Activated B cell treated with CpG ODN at 0.5 μM for 24 hours (primary cell): ENCODE results near the gene PDE4A. TPM values are rescaled to one million over a fixed set of nuclear protein-coding genes. Genes with fewer than 3 reads are reported as not detected.

Source experiments
- ATAC-seq: fragments of 200-7000 bp; cut with Tn5 transposase; one replicate; pipeline ENCODE4 v1.10.0; 2021; ENCODE audit warnings: low read depth, mild to moderate bottlenecking, moderate library complexity
- CTCF ChIA-PET: fragments of 350-600 bp; sonication (Branson Sonifier 250); formaldehyde crosslinking; loops from one replicate; lab custom pipeline; 2021; ENCODE audit warnings: antibody characterized with exemption; lab: Charles Lee
- POLR2A ChIA-PET: fragments of 350-600 bp; sonication (Branson Sonifier 250); formaldehyde crosslinking; loops from one replicate; lab custom pipeline; 2021; ENCODE audit warnings: antibody characterized with exemption; lab: Charles Lee
- DNase-seq: peaks from one replicate; pipeline ENCODE4 v3.0.0; 2022
- H3K27ac Mint-ChIP-seq: one replicate; pipeline ENCODE4 v1.8.0; 2020; ENCODE audit warnings: mixed read lengths
- H3K27me3 Mint-ChIP-seq: one replicate; pipeline ENCODE4 v1.8.0; 2021; ENCODE audit warnings: mixed read lengths
- H3K36me3 Mint-ChIP-seq: one replicate; pipeline ENCODE4 v1.8.0; 2021; ENCODE audit warnings: low read depth, mixed read lengths
- H3K4me1 Mint-ChIP-seq: one replicate; pipeline ENCODE4 v1.8.0; 2021; ENCODE audit warnings: mixed read lengths
- H3K4me3 Mint-ChIP-seq: one replicate; pipeline ENCODE4 v1.8.0; 2020; ENCODE audit warnings: mild to moderate bottlenecking, mixed read lengths
- H3K9me3 Mint-ChIP-seq: one replicate; pipeline ENCODE4 v1.8.0; 2020; ENCODE audit warnings: mixed read lengths
- intact Hi-C: fragments of 100-400 bp; cut with micrococcal nuclease; formaldehyde crosslinking; loops from one replicate; pipeline ENCODE4 v1.15.1; 2024
- total RNA-seq: library from RNA; stranded (reverse); gene quantifications from 2 replicates; pipeline ENCODE4 v1.2.3, GENCODE V29; 2022
- TF ChIP-seq, protein P1 (sequence below): fragments of 200-600 bp; IDR thresholded peaks from one replicate; pipeline ENCODE4 v1.8.0; 2022; ENCODE audit warnings: antibody characterized with exemption, mild to moderate bottlenecking

The PDE4A gene
- total RNA-seq, 1 donor from 2014 or later: 8.6 TPM

DNA sequence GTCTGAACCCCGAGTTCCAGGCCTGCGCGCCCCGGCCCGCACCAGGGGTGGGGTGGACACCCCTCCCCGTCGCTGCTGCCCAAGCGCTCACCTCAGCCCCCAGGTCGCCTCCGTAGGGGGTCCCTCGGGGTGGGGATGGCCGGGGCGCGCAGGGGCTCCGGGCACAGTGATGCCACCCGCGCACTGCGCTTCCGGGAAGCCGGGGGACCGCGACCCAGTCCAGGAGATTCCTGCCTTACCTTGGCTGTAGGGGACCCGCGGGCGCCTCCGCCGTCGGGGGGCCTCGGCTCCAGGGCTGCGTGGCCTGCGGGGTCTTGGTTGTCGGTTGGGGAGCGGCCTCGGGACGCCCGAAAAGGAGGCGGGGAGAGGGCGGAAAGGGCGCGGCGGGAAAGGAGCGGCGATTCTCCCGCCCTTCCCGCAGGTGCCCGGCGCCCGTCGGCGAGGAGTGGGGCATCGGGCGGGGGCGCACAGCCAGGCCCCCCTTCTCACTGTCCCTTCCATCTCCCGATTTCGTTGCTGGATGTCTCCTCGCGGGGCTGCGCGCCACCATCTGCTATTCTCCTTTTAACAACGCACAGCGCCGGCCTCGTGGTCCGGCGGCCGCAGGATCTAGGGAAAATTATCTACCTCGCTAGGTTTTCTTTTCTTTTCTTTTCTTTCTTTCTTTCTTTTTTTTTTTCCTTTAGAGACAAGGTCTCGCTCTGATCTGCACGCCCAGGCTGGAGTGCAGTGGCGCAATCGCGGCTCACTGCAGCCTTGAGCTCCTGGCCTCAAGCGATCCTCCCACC is 82.9 kb downstream of the PDE4A start, which contains the start of gene KEAP1:
Gene KEAP1 (minus strand): TSS at position 355 of the 788 bp plus-strand sequence. CDS start 3,323 bp downstream, outside the sequence.
- Mint-ChIP-seq H3K4me1 (peaks cover 23% of the 10 kb centered on the region), H3K36me3 (peaks cover 19% of the 10 kb centered on the region), H3K27ac (peak within 1 kb of the TSS; percentile 91), H3K4me3 (peak within 1 kb of the TSS; percentile 87), H3K27me3 (no peaks in the 10 kb centered on the region), H3K9me3 (no peaks in the 10 kb centered on the region)
- intact Hi-C loops: loop anchor here (2.0 to 5.0 kb wide), 2 partner anchors 20 to 81 kb away; partner anchors contain the start of gene PDE4A
- ATAC-seq (peak; percentile 18), DNase-seq (no peak)
- POLR2A ChIA-PET: interaction anchor here (0.6 to 1.6 kb wide), 20 partner anchors 9 to 1073 kb away, joined by 3 to 6 read pairs (median 4); partner anchors contain the start of genes CDC37, KRI1 and QTRT1
- TF ChIP-seq, protein P1, sequence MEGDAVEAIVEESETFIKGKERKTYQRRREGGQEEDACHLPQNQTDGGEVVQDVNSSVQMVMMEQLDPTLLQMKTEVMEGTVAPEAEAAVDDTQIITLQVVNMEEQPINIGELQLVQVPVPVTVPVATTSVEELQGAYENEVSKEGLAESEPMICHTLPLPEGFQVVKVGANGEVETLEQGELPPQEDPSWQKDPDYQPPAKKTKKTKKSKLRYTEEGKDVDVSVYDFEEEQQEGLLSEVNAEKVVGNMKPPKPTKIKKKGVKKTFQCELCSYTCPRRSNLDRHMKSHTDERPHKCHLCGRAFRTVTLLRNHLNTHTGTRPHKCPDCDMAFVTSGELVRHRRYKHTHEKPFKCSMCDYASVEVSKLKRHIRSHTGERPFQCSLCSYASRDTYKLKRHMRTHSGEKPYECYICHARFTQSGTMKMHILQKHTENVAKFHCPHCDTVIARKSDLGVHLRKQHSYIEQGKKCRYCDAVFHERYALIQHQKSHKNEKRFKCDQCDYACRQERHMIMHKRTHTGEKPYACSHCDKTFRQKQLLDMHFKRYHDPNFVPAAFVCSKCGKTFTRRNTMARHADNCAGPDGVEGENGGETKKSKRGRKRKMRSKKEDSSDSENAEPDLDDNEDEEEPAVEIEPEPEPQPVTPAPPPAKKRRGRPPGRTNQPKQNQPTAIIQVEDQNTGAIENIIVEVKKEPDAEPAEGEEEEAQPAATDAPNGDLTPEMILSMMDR: no peak
- CTCF ChIA-PET: no interaction called here

DNA sequence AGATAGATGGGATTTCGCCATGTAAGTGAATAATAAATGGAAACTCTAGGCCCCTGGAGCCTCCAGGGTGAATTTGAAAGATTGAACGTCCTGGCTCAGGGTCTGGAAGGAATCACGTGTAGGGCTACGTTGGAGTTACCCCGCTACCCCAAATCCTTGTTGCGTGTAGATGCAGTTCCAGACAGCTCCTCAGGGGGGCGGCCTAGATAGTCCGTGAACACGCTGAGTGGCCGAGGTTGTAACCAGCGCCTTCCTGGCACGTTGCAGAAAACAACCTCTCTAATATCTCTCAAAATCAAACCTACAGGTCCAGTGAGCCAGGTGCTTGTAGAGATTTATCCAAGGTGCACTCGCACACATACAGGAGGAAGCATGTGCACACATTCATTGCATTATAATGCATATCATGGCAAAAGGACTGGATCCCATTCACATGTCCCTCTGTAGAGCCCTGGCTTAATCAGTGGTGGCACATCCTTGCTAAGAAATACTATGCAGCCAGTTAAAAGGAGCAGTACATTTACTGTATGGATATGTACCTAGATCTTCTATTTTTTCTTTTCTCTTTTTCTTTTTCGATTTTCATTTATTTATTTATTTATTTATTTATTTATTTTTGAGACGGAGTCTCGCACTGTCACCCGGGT is 85.4 kb downstream of the PDE4A start:
- CTCF ChIA-PET: interaction anchor here (1.1 to 1.9 kb wide), 2 partner anchors 60 to 67 kb away, joined by 3 to 8 read pairs; partner anchors contain the start of gene KRI1
- TF ChIP-seq, protein P1: no peak
- H3K27me3 Mint-ChIP-seq: no peaks in the 10 kb centered on the region
- POLR2A ChIA-PET: interaction anchor here (0.7 to 1.0 kb wide), 3 partner anchors 64 to 175 kb away, joined by 3 to 5 read pairs (median 4); no protein-coding TSS in a partner anchor
- peaks cover 15% of the 10 kb centered on the region for H3K4me1 Mint-ChIP-seq
- peaks cover 3% of the 10 kb centered on the region for H3K36me3 Mint-ChIP-seq
- intact Hi-C loops: loop anchor here (1.0 kb wide), 1 partner anchor 67 kb away; no protein-coding TSS in a partner anchor
- DNase-seq: peak; percentile 64
- ATAC-seq: peak; percentile 35
- peak overlapping the region; percentile 46 for H3K4me3 Mint-ChIP-seq
- H3K27ac Mint-ChIP-seq: no peak overlapping the region
- no peaks in the 10 kb centered on the region for H3K9me3 Mint-ChIP-seq

DNA sequence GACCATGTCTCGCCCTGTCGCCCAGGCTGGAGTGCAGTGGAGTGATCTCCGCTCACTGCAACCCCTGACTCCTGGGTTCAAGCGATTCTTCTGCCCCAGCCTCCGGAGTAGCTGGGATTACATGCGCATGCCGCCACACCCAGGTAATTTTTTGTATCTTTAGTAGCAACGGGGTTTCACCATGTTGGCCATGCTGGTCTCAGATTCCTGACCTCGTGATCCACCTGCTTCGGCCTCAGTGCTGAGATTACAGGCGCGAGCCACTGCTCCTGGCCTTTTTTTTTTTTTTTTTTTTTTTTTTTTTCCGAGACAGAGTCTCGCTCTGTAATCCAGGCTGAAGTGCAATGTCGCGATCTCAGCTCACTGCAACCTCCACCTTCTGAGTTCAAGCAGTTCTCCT is 87.7 kb downstream of the PDE4A start:
- TF ChIP-seq, protein P1: no peak
- Mint-ChIP-seq H3K4me3 (no peak overlapping the region), H3K27me3 (peaks cover 2% of the 10 kb centered on the region), H3K4me1 (peaks cover 6% of the 10 kb centered on the region), H3K9me3 (no peaks in the 10 kb centered on the region), H3K27ac (no peak overlapping the region), H3K36me3 (no peaks in the 10 kb centered on the region)
- intact Hi-C loops: no loop called here
- ATAC-seq: no peak
- no peak for DNase-seq
- ChIA-PET POLR2A (interaction anchor here (0.6 to 1.3 kb wide), 4 partner anchors 58 to 224 kb away, joined by 3 to 8 read pairs (median 4); partner anchors contain the start of gene KRI1), CTCF (no interaction called here)

GRCh38 chr19:10508707-10509106 is 88.4 kb downstream of the PDE4A start:
- ChIA-PET POLR2A (interaction anchor here (0.6 to 1.3 kb wide), 2 partner anchors 57 to 224 kb away, joined by 3 to 4 read pairs; partner anchors contain the start of gene KRI1), CTCF (no interaction called here)
- Mint-ChIP-seq H3K4me1 (peaks cover 9% of the 10 kb centered on the region), H3K36me3 (no peaks in the 10 kb centered on the region), H3K9me3 (no peaks in the 10 kb centered on the region), H3K27me3 (peaks cover 8% of the 10 kb centered on the region), H3K27ac (no peak overlapping the region), H3K4me3 (no peak overlapping the region)
- TF ChIP-seq, protein P1: no peak
- ATAC-seq (no peak), DNase-seq (no peak)
- intact Hi-C loops: no loop called here
